Mesodermal cell (in vitro differentiated cells): ENCODE data around the gene HMGXB3.

Experiments used
- H3K27ac ChIP-seq: 2 replicates; pipeline ENCODE4 v1.7.0; 2013; ENCODE audit warnings: mild to moderate bottlenecking, low read depth, low read length, moderate library complexity; ENCODE audit not compliant: severe bottlenecking
- H3K36me3 ChIP-seq: 2 replicates; pipeline ENCODE4 v1.7.1; 2013; ENCODE audit warnings: mild to moderate bottlenecking, low read length, moderate library complexity; ENCODE audit not compliant: control insufficient read depth, insufficient read depth
- H3K4me1 ChIP-seq: one replicate; pipeline ENCODE4 v1.7.1; 2013; ENCODE audit warnings: mild to moderate bottlenecking, low read length; ENCODE audit not compliant: insufficient read depth, control insufficient read depth, poor library complexity, severe bottlenecking
- H3K4me3 ChIP-seq: 2 replicates; pipeline ENCODE4 v1.7.0; 2013; ENCODE audit warnings: low read length, control low read depth, mild to moderate bottlenecking; ENCODE audit not compliant: insufficient read depth, poor library complexity, severe bottlenecking; ENCODE audit errors: extremely low read depth
- H3K9me3 ChIP-seq: 2 replicates; pipeline ENCODE4 v1.7.1; 2013; ENCODE audit warnings: mild to moderate bottlenecking, low read length, moderate library complexity; ENCODE audit not compliant: control insufficient read depth
- WGBS, 2 experiments: methylation state at CpG; one replicate each; pipeline ENCODE4 v1.1.5; 2013; ENCODE audit warnings: missing lambda C conversion rate in 2 of 2; ENCODE audit not compliant: insufficient coverage in 2 of 2; 5-methylcytosine and 5-hydroxymethylcytosine counted together

Gene HMGXB3

DNA sequence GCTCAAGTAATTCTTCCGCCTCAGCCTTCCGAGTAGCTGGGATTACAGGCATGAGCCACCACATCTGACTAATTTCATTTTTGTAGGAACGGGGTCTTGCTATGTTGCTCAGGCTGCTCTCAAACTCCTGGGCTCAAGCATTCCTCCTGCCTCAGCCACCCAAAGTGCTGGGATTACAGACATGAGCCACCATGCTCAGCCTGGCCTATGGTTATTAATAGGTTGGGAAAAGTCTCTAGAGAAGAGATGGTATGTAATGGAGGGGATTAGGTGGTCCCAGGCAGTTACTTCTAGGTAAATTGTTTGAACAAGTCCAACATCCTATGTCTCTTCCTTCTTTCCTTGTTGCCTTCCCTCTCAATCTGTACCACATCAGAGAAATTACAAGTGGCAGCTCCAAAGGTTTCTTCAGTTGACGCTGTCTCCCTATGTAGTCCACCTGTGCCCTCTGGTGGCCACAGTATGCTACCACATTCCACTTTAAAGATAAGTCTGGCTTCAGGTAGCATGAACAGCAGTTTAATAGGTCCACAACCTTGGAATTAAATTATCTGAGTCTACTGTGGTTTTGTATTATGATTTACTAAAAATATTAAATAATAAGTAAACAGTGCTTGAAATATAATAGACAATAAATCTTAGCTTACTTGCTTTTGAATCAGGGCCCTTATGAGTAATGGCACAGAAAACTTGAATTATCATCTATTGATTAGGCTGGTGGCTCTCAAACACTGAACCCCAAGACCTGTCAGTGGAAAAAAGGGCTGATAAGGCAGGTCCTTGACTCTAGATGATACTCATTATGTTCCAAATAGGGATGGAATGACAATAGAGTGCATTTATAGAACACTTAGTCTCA is 9.8 kb upstream of the HMGXB3 start:
- Histone ChIP-seq H3K9me3 (no peaks in the 10 kb centered on the region), H3K4me3 (no peak overlapping the region), H3K27ac (no peak overlapping the region), H3K36me3 (peaks cover 6% of the 10 kb centered on the region), H3K4me1 (peaks cover 6% of the 10 kb centered on the region)
- 67 to 87% methylated on average over 3 to 4 of the region's 4 CpGs for WGBS, 2 experiments

- H3K36me3 ChIP-seq: peaks cover 6% of the 10 kb centered on the region
- no peaks in the 10 kb centered on the region for H3K9me3 ChIP-seq
- H3K4me3 ChIP-seq: no peak overlapping the region
- peaks cover 6% of the 10 kb centered on the region for H3K4me1 ChIP-seq
- H3K27ac ChIP-seq: no peak overlapping the region
- WGBS, 2 experiments: 92 to 100% methylated on average over 2 of the region's 3 CpGs
Measured at GRCh38 chr5:149993471-149993870, 7.1 kb upstream of the HMGXB3 start.

- Histone ChIP-seq H3K36me3 (peaks cover 8% of the 10 kb centered on the region), H3K4me3 (no peak overlapping the region), H3K27ac (peak overlapping the region; percentile 16), H3K4me1 (peaks cover 15% of the 10 kb centered on the region), H3K9me3 (no peaks in the 10 kb centered on the region)
- WGBS, 2 experiments: 93 to 97% methylated on average over 6 to 7 of the region's 14 CpGs
Measured at GRCh38 chr5:149995385-149996204, 4.9 kb upstream of the HMGXB3 start.

GRCh38 chr5:149996205-149996890 is 4.2 kb upstream of the HMGXB3 start:
- 83 to 90% methylated on average over 6 of the region's 6 CpGs for WGBS, 2 experiments
- Histone ChIP-seq H3K9me3 (no peaks in the 10 kb centered on the region), H3K4me1 (peaks cover 15% of the 10 kb centered on the region), H3K4me3 (no peak overlapping the region), H3K27ac (no peak overlapping the region), H3K36me3 (peaks cover 8% of the 10 kb centered on the region)

DNA sequence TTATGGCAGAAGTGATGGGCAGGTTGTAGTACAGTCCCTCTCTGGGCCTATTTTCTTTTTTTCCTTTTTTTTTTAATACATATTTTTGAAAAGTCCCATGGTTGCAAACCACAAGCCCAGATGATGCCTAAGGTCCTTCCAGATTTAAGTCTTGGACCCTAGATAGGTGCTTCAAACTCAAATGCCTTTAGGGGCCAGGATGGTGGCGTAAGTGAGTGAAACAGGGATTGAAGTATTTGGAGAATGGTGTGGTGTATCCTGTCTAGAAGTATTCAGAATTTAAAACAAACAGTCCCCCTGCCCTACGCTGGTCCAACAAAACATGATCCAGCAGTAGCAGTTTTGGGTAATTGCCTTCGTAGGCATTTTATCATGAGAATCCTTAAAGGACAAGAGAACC is 2.3 kb upstream of the HMGXB3 start:
- WGBS, 2 experiments: 100% methylated on average over 1 to 2 of the region's 3 CpGs
- Histone ChIP-seq H3K4me3 (no peak overlapping the region), H3K36me3 (peaks cover 11% of the 10 kb centered on the region), H3K9me3 (no peaks in the 10 kb centered on the region), H3K27ac (no peak overlapping the region), H3K4me1 (peaks cover 15% of the 10 kb centered on the region)

DNA sequence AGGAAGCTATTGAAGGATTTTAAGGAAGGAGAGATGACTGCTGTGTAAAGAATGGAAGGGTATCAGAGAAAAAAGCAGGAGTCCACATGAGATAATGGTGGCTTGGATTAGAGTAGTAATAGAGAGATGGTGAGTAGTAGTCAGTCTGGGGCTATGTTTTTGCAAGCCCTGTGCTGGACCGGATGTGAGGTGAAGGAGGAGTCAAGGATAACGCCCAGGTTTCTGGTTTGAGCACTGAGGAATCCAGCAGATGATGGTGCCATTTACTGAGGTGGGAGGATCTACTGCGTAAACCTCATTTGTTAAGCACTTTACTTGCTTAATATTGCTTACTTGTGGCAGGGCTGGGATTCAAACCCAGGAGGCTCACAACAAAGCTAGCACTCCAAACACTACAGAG is 1.2 kb upstream of the HMGXB3 start:
- peaks cover 15% of the 10 kb centered on the region for H3K4me1 ChIP-seq
- H3K36me3 ChIP-seq: peaks cover 22% of the 10 kb centered on the region
- 95 to 100% methylated on average over 2 of the region's 3 CpGs for WGBS, 2 experiments
- H3K9me3 ChIP-seq: no peaks in the 10 kb centered on the region
- H3K4me3 ChIP-seq: peak overlapping the region; percentile 83
- H3K27ac ChIP-seq: peak overlapping the region; percentile 91

DNA sequence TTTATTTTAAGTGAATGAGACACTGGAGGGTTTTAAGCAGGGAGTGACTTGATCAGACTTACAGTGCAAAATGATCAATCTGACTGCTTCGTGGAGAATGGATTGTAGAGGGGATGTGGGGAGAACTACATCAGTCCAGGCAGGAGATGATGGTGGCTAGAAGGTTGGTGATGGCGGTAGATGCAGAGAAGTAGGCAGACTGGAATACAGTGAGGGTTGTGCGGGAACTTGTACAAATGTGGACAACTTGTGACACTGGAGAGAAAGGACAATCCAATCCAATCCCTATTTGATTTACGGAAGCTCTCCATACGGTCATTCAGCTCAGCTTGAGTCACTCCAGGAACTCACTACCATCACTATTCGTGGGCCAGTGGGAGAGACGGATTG is 678 bp upstream of the HMGXB3 start:
- Histone ChIP-seq H3K36me3 (peaks cover 27% of the 10 kb centered on the region), H3K4me1 (peaks cover 14% of the 10 kb centered on the region), H3K27ac (peak overlapping the region; percentile 91), H3K9me3 (no peaks in the 10 kb centered on the region), H3K4me3 (peak overlapping the region; percentile 83)
- WGBS, 2 experiments: 16 to 34% methylated on average over 4 to 5 of the region's 7 CpGs

GRCh38 chr5:150000990-150001659 is 586 bp downstream of the HMGXB3 start:
- no peaks in the 10 kb centered on the region for H3K9me3 ChIP-seq
- peaks cover 10% of the 10 kb centered on the region for H3K4me1 ChIP-seq
- 1 to 2% methylated on average over 43 to 44 of the region's 44 CpGs for WGBS, 2 experiments
- H3K4me3 ChIP-seq: peak overlapping the region; percentile 83
- peak overlapping the region; percentile 91 for H3K27ac ChIP-seq
- peaks cover 33% of the 10 kb centered on the region for H3K36me3 ChIP-seq

GRCh38 chr5:150001660-150002486 is 1.3 kb downstream of the HMGXB3 start:
- Histone ChIP-seq H3K9me3 (no peaks in the 10 kb centered on the region), H3K27ac (no peak overlapping the region), H3K4me3 (peak overlapping the region; percentile 83), H3K36me3 (peaks cover 41% of the 10 kb centered on the region), H3K4me1 (peaks cover 10% of the 10 kb centered on the region)
- WGBS, 2 experiments: 17 to 18% methylated on average over 5 to 7 of the region's 8 CpGs
